Pancreas (tissue), 10 donors: ENCODE data around the gene NCMAP. TPM values are rescaled to one million over a fixed set of nuclear protein-coding genes. Genes with fewer than 3 reads are reported as not detected.

Experiments
- ATAC-seq, 4 donors: fragments of 200-7000 bp; cut with Tn5 transposase; one replicate each; pipeline versions ENCODE4 v1.8.0 to v1.9.1; 2020; ENCODE audit warnings: mild to moderate bottlenecking in 4 of 4, moderate library complexity in 4 of 4
- DNase-seq, 6 donors: peaks; one replicate each; pipeline ENCODE4 v3.0.0-alpha.2; 2020
- FAIRE-seq: peaks from 2 replicates; lab custom pipeline; 2012; peaks lifted over from hg19 to GRCh38; lab: Jason Lieb, UNC
- H3K27ac ChIP-seq, 4 donors: fragments of 200-600 bp; sonication (generic); 1 replicate in 3 of 4; 2 replicates in 1 of 4; pipeline versions ENCODE4 v1.5.0 to v1.8.0; 2020
- H3K27me3 ChIP-seq, 4 donors: fragments of 200-600 bp; one replicate each; pipeline ENCODE4 v1.8.0; 2021
- H3K36me3 ChIP-seq, 3 donors: fragments of 200-600 bp; sonication (generic) in 1 of 3; one replicate each; pipeline versions ENCODE4 v1.5.0 to v1.8.0; 2020 to 2021
- H3K4me1 ChIP-seq, 3 donors: fragments of 200-600 bp; one replicate each; pipeline ENCODE4 v1.8.0; 2021
- H3K4me3 ChIP-seq, 4 donors: fragments of 200-600 bp; sonication (generic) in 2 of 4; one replicate each; pipeline versions ENCODE4 v1.5.0 to v1.8.0; 2020 to 2021
- H3K9me3 ChIP-seq, 4 donors: fragments of 200-600 bp; one replicate each; pipeline ENCODE4 v1.8.0; 2021
- WGBS, 2 donors: extraction: QIAGEN DNeasy Blood & Tissue Kit; methylation state at CpG; one replicate each; pipeline ENCODE4 v1.1.7; 2013; 5-methylcytosine and 5-hydroxymethylcytosine counted together
- intact Hi-C, 3 donors: fragments of 100-400 bp; cut with DNase I; formaldehyde crosslinking; loops; one replicate each; pipeline versions ENCODE4 v1.11.1 to v1.14.2; 2022
- polyA plus RNA-seq, 2 donors: library from polyadenylated mRNA; stranded (reverse); fragments of 200-250 nt; gene quantifications; one replicate each; pipeline ENCODE4 v1.2.3, GENCODE V29; 2013
- total RNA-seq, 6 donors: library from RNA; stranded (reverse); fragmentation: NEBNext Ultra II Directional in 4 of 6; extraction: Animal tissue kit (Norgen Biotek cat#: 25700) in 4 of 6; gene quantifications; one replicate each; pipeline versions ENCODE4 v1.2.1 to v1.2.4, GENCODE V29; 2021 to 2023
- TF ChIP-seq, protein P1 (sequence below), 4 donors: fragments of 200-600 bp; sonication (generic) in 3 of 4; IDR thresholded peaks; one replicate each; pipeline versions ENCODE4 v1.5.0 to v1.8.0; 2021; ENCODE audit warnings: antibody characterized with exemption in 4 of 4
- donor health status: healthy with polysubstance abuse.
- donor health status: DM: no; HTN: no; CAD: no; lungs with moderate emphysema.
- donor health status: DM: no; HTN: no; CAD: no.
- donor health status: control.
- donor health status: control.
- donor health status: Bipolar disorder and iron deficiency.
- donor health status: DM: yes; HTN: yes; CAD: no.
- donor health status: DM: no; HTN: no; CAD: no.
- donor health status: DM: no; HTN: no; CAD: no.
- donor health status: DM: yes; HTN: yes; CAD: no.

The NCMAP gene
- total and polyA plus RNA-seq, 8 donors: 6.3 to 24.7 (median 9.6) TPM

DNA sequence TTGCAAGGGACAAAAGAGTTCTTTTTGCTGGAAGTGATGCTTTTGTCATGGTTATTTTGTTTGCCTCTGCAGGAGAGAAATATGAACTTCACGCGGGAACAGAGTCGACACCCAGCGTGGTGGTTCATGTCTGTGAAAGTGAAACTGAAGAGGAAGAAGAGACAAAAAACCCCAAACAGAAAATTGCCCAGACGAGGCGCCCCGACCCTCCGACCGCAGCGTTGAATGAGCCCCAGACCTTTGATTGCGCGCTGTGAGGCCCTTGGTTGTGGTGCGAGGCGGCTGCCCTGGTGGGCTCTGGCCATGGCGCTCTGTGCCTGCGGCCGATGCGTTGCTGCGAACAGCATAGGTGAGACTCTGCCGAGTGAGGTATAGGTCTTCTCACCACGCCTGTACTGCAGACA lies 20.9 kb upstream of the NCMAP start:
- no peaks in the 10 kb centered on the region for H3K9me3 ChIP-seq
- no peaks in the 10 kb centered on the region for H3K4me1 ChIP-seq
- DNase-seq: no peak
- intact Hi-C loops: no loop called here
- ATAC-seq: peak in 2 of 4 donors; percentile 21 to 22
- WGBS, 2 donors: 88 to 91% methylated on average over 21 of the region's 21 CpGs
- H3K27me3 ChIP-seq: no peaks in the 10 kb centered on the region
- TF ChIP-seq, protein P1, sequence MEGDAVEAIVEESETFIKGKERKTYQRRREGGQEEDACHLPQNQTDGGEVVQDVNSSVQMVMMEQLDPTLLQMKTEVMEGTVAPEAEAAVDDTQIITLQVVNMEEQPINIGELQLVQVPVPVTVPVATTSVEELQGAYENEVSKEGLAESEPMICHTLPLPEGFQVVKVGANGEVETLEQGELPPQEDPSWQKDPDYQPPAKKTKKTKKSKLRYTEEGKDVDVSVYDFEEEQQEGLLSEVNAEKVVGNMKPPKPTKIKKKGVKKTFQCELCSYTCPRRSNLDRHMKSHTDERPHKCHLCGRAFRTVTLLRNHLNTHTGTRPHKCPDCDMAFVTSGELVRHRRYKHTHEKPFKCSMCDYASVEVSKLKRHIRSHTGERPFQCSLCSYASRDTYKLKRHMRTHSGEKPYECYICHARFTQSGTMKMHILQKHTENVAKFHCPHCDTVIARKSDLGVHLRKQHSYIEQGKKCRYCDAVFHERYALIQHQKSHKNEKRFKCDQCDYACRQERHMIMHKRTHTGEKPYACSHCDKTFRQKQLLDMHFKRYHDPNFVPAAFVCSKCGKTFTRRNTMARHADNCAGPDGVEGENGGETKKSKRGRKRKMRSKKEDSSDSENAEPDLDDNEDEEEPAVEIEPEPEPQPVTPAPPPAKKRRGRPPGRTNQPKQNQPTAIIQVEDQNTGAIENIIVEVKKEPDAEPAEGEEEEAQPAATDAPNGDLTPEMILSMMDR (IDR thresholded peaks at IDR 0.05): no peak
- H3K27ac ChIP-seq: no peak overlapping the region
- no peak overlapping the region for H3K4me3 ChIP-seq
- FAIRE-seq: no peak
- peaks cover 0 to 2% (median 0%) of the 10 kb centered on the region in 3 donors for H3K36me3 ChIP-seq

DNA sequence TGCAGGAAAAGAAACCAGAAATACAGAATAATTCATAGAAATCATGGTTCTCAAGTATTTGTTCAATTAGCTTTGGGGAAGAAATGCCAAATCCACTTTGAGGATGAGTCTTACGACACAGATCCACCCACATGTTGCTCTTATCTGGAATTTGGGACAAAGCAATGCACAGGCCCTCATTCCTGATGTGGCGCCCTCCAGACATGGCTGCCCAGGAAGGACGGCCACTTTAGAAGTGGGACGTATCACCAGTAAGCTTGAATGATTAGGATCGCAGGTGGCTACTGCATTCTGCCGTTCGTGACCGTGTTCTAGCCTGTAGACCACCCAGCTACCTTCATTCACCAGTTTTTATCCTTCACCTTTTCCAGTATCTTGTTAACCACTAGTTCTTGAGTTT lies 20.1 kb upstream of the NCMAP start:
- 89 to 92% methylated on average over 8 of the region's 8 CpGs for WGBS, 2 donors
- TF ChIP-seq, protein P1 (IDR thresholded peaks at IDR 0.05): no peak
- ATAC-seq (no peak), FAIRE-seq (no peak), DNase-seq (no peak)
- H3K4me1 ChIP-seq: peaks cover 0 to 5% (median 0%) of the 10 kb centered on the region in 3 donors
- no peaks in the 10 kb centered on the region for H3K27me3 ChIP-seq
- intact Hi-C loops: no loop called here
- H3K27ac ChIP-seq: no peak overlapping the region
- no peaks in the 10 kb centered on the region for H3K9me3 ChIP-seq
- H3K36me3 ChIP-seq: peaks cover 0 to 2% (median 0%) of the 10 kb centered on the region in 3 donors
- no peak overlapping the region for H3K4me3 ChIP-seq

DNA sequence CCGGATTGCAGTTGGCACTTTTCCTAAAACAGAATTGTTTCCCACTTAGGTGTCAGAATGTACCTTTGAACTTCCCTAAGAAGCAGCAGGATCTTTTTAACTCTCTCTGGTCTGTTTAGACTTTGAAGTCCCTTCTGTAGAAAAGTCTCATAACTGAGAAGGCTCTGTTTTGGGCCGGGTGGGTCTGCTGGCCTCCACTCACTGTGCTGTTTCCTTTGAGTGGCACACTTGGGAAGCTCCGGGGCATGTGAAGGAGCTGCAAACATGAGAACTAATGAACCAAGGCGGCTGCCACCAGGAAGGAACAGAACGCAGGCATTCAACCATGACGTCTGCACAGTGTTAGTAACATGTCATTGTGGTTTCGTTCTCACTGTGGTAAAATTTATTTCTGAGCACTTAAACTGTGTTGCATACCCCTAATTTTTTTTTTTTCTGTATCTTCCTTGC lies 19.5 kb upstream of the NCMAP start:
- Histone ChIP-seq H3K27ac (no peak overlapping the region), H3K4me3 (no peak overlapping the region), H3K36me3 (peaks cover 0 to 2% (median 0%) of the 10 kb centered on the region in 3 donors), H3K4me1 (peaks cover 4 to 10% (median 4%) of the 10 kb centered on the region in 3 donors), H3K9me3 (no peaks in the 10 kb centered on the region), H3K27me3 (no peaks in the 10 kb centered on the region)
- TF ChIP-seq, protein P1 (IDR thresholded peaks at IDR 0.05): no peak
- ATAC-seq (peak in 1 of 4 donors; percentile 9), FAIRE-seq (no peak), DNase-seq (no peak)
- intact Hi-C loops: no loop called here
- 56 to 72% methylated on average over 7 of the region's 7 CpGs for whole genome bisulfite sequencing, 2 donors

DNA sequence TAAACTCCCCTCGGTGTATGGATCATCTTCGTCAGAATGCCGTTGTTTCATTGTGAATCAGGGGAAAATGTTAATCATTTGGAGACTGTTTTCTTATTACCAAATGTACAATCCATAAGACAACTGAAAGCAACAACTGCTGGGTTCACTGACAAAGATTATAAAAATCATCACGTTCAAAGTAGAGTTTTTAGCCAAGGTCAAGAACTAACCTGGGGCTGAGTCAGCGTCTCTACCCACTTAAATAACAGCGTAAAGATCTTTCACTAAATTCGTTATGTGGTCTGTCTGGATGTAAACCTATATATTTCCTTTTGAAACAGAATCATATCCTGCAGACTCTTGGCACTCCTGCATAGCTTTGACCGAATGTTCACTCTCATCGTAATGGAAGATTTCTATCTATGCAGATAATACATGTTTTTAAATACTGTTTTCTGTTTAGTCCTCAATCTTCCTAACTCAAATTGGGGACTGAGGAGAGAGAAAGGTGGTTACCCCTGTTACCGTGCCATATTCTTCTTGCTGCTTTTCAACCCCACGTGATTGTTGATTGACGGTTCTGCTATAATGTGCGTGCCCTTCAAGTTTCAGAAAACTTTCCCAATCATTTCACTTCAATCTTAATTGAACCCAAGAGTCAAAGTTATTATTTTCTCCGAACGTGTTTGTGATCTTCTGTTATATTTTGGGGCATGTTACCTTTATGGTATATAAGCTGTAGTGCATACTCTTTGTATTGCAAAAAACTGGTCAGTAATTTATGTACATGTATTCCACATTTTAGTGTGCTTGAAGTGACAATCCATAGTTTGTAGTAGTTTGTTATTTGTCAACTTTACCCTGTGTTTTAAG lies 15.6 kb upstream of the NCMAP start:
- Histone ChIP-seq H3K4me1 (peaks cover 5 to 11% (median 11%) of the 10 kb centered on the region in 3 donors), H3K36me3 (no peaks in the 10 kb centered on the region), H3K4me3 (no peak overlapping the region), H3K27me3 (no peaks in the 10 kb centered on the region), H3K9me3 (no peaks in the 10 kb centered on the region), H3K27ac (peak overlapping the region in 2 of 4 donors; percentile 66 to 67)
- DNase-seq (no peak), ATAC-seq (no peak), FAIRE-seq (no peak)
- 64% methylated on average over 15 of the region's 15 CpGs for WGBS, 2 donors
- intact Hi-C loops: loop anchor here in 1 of 3 donors (10.0 kb wide), 1 partner anchor 95 kb away; no protein-coding TSS in a partner anchor
- TF ChIP-seq, protein P1 (IDR thresholded peaks at IDR 0.05): no peak
